Liver (tissue), 9 donors: ENCODE measurements around the gene STRBP. TPM values are rescaled to one million over a fixed set of nuclear protein-coding genes. Genes with fewer than 3 reads are reported as not detected.

Source experiments
- DNase-seq: peaks from one replicate; pipeline ENCODE4 v3.0.0-alpha.2; 2017; ENCODE audit warnings: low spot score
- H3K27ac ChIP-seq, 2 donors: one replicate each; pipeline ENCODE4 v1.7.0; 2013; ENCODE audit warnings: inconsistent platforms in 2 of 2, low read length in 2 of 2, control low read depth in 1 of 2, low read depth in 1 of 2, mild to moderate bottlenecking in 1 of 2
- H3K27me3 ChIP-seq, 4 donors: one replicate each; pipeline versions ENCODE4 v1.6.1 to v1.7.0; 2013; ENCODE audit warnings: low read length in 3 of 4, inconsistent platforms in 1 of 4, mild to moderate bottlenecking in 1 of 4, moderate library complexity in 1 of 4; ENCODE audit not compliant: control insufficient read depth in 4 of 4, insufficient read depth in 4 of 4
- H3K36me3 ChIP-seq, 4 donors: one replicate each; pipeline versions ENCODE4 v1.6.1 to v1.7.0; 2013; ENCODE audit warnings: low read length in 3 of 4, mild to moderate bottlenecking in 3 of 4, low read depth in 1 of 4, moderate library complexity in 1 of 4; ENCODE audit not compliant: control insufficient read depth in 4 of 4, insufficient read depth in 3 of 4
- H3K4me1 ChIP-seq, 4 donors: one replicate each; pipeline versions ENCODE4 v1.6.1 to v1.7.0; 2013; ENCODE audit warnings: low read length in 3 of 4, mild to moderate bottlenecking in 3 of 4, moderate library complexity in 1 of 4; ENCODE audit not compliant: control insufficient read depth in 4 of 4, insufficient read depth in 4 of 4
- H3K4me3 ChIP-seq, 3 donors: one replicate each; pipeline versions ENCODE4 v1.6.1 to v1.7.0; 2013; ENCODE audit warnings: low read length in 3 of 3, control low read depth in 1 of 3, low read depth in 1 of 3, mild to moderate bottlenecking in 1 of 3
- H3K9ac ChIP-seq, 2 donors: one replicate each; pipeline ENCODE4 v1.7.0; 2013; ENCODE audit warnings: low read length in 2 of 2, mild to moderate bottlenecking in 2 of 2, moderate library complexity in 2 of 2, control low read depth in 1 of 2, low read depth in 1 of 2
- H3K9me3 ChIP-seq, 4 donors: one replicate each; pipeline versions ENCODE4 v1.6.1 to v1.7.0; 2013; ENCODE audit warnings: low read length in 3 of 4; ENCODE audit not compliant: control insufficient read depth in 4 of 4
- ATF3 ChIP-seq: IDR thresholded peaks from 2 replicates; pipeline ENCODE4 v1.6.1; 2016; ENCODE audit warnings: antibody characterized with exemption
- CTCF ChIP-seq: fragments of 150-350 bp; IDR thresholded peaks from 2 replicates; pipeline ENCODE4 v1.5.1; 2017; ENCODE audit warnings: improper control_type of control experiment, low read depth, low read length; ENCODE audit not compliant: missing input control
- EGR1 ChIP-seq, 2 donors: IDR thresholded peaks; 2 replicates each; pipeline ENCODE4 v1.6.1; 2016 to 2018; ENCODE audit warnings: antibody characterized with exemption in 2 of 2, low read depth in 2 of 2
- FOXA1 ChIP-seq: IDR thresholded peaks from 2 replicates; pipeline ENCODE4 v1.6.1; 2016; ENCODE audit warnings: antibody characterized with exemption
- FOXA2 ChIP-seq: IDR thresholded peaks from 2 replicates; pipeline ENCODE4 v1.6.1; 2016; ENCODE audit warnings: antibody characterized with exemption
- GABPA ChIP-seq, 2 donors: IDR thresholded peaks in 1 of 2; conservative IDR thresholded peaks in 1 of 2; 2 replicates each; pipeline ENCODE4 v1.6.1; 2016; ENCODE audit warnings: antibody characterized with exemption in 2 of 2, mild to moderate bottlenecking in 1 of 2, moderate library complexity in 1 of 2
- HNF4A ChIP-seq, 2 donors: conservative IDR thresholded peaks; 2 replicates each; pipeline ENCODE4 v1.6.1; 2016; ENCODE audit warnings: antibody characterized with exemption in 2 of 2, mild to moderate bottlenecking in 2 of 2
- JUND ChIP-seq, 2 donors: IDR thresholded peaks; 2 replicates each; pipeline ENCODE4 v1.6.1; 2016; ENCODE audit warnings: antibody characterized with exemption in 2 of 2
- MAX ChIP-seq: IDR thresholded peaks from 2 replicates; pipeline ENCODE4 v1.6.1; 2016; ENCODE audit warnings: antibody characterized with exemption
- NR2F2 ChIP-seq: IDR thresholded peaks from 2 replicates; pipeline ENCODE4 v1.6.1; 2016; ENCODE audit warnings: antibody characterized with exemption
- RAD21 ChIP-seq, 2 donors: IDR thresholded peaks; 2 replicates each; pipeline ENCODE4 v1.6.1; 2016; ENCODE audit warnings: antibody characterized with exemption in 2 of 2, mild to moderate bottlenecking in 2 of 2
- REST ChIP-seq: IDR thresholded peaks from 2 replicates; pipeline ENCODE4 v1.6.1; 2016; ENCODE audit warnings: antibody characterized with exemption, mild to moderate bottlenecking
- RXRA ChIP-seq, 2 donors: IDR thresholded peaks; 2 replicates each; pipeline ENCODE4 v1.6.1; 2017 to 2018; ENCODE audit warnings: antibody characterized with exemption in 2 of 2, mild to moderate bottlenecking in 1 of 2
- SP1 ChIP-seq: IDR thresholded peaks from 2 replicates; pipeline ENCODE4 v1.6.1; 2018; ENCODE audit warnings: antibody characterized with exemption, mild to moderate bottlenecking
- TAF1 ChIP-seq: conservative IDR thresholded peaks from 2 replicates; pipeline ENCODE4 v1.6.1; 2016; ENCODE audit warnings: antibody characterized with exemption, mild to moderate bottlenecking
- YY1 ChIP-seq: IDR thresholded peaks from 2 replicates; pipeline ENCODE4 v1.6.1; 2016; ENCODE audit warnings: antibody characterized with exemption, mild to moderate bottlenecking
- ZBTB33 ChIP-seq: IDR thresholded peaks from 2 replicates; pipeline ENCODE4 v1.6.1; 2016; ENCODE audit warnings: antibody characterized with exemption
- WGBS: extraction: QIAGEN DNeasy Blood & Tissue Kit; methylation state at CpG from one replicate; pipeline ENCODE4 v1.1.7; 2013; 5-methylcytosine and 5-hydroxymethylcytosine counted together
- polyA plus RNA-seq, 2 donors: library from polyadenylated mRNA; stranded (reverse) in 1 of 2; unstranded in 1 of 2; fragments of 200-250 nt in 1 of 2; fragments of >200 nt in 1 of 2; fragmentation: Nextera tagmentation in 1 of 2; extraction: Ambion mirVana in 1 of 2; gene quantifications; one replicate each; pipeline versions ENCODE4 v1.2.1 to v1.2.3, GENCODE V29; 2013 to 2015
- total RNA-seq, 2 donors: library from RNA; depleted of rRNA; stranded (reverse); fragments of >200 nt; gene quantifications; one replicate each; pipeline ENCODE4 v1.2.3, GENCODE V29; 2014
- donor health status: healthy.
- donor health status: healthy.
- donor health status: healthy.
- donor health status: healthy.
- donor health status: healthy.

STRBP gene
- total and polyA plus RNA-seq, 4 donors: 4.3 to 17.2 (median 8.5) TPM

GRCh38 chr9:123074628-123075027, 193.8 kb downstream of the STRBP start:
- DNase-seq: no peak
- H3K27me3 ChIP-seq: no peaks in the 10 kb centered on the region
- TF ChIP-seq ATF3 (no peak), EGR1 (IDR thresholded peaks at IDR 0.05; ENCODE audit: low read depth in 2 of 2) (no peak), NR2F2 (no peak), RAD21 (IDR thresholded peaks at IDR 0.05) (no peak), GABPA (IDR thresholded peaks at IDR 0.05 in 1 of 2, conservative IDR thresholded peaks at IDR 0.05 in 1 of 2) (no peak), SP1 (no peak), YY1 (no peak), JUND (IDR thresholded peaks at IDR 0.05) (no peak), REST (no peak)
- WGBS: 96% methylated on average over 3 of the region's 3 CpGs
- no peaks in the 10 kb centered on the region for H3K9me3 ChIP-seq
- peaks cover 0 to 2% (median 0%) of the 10 kb centered on the region in 4 donors for H3K4me1 ChIP-seq
- H3K36me3 ChIP-seq: peaks cover 0 to 41% (median 10%) of the 10 kb centered on the region in 4 donors
- H3K4me3 ChIP-seq: no peak overlapping the region
- H3K27ac ChIP-seq: no peak overlapping the region
- no peak overlapping the region for H3K9ac ChIP-seq

- Histone ChIP-seq H3K27me3 (no peaks in the 10 kb centered on the region), H3K4me1 (peaks cover 0 to 2% (median 0%) of the 10 kb centered on the region in 4 donors), H3K4me3 (no peak overlapping the region), H3K9ac (no peak overlapping the region), H3K36me3 (peaks cover 0 to 38% (median 10%) of the 10 kb centered on the region in 4 donors), H3K27ac (no peak overlapping the region), H3K9me3 (no peaks in the 10 kb centered on the region)
- no peak for DNase-seq
- 94% methylated on average over 1 of the region's 1 CpG for WGBS
- TF ChIP-seq JUND (IDR thresholded peaks at IDR 0.05) (no peak), FOXA1 (no peak), NR2F2 (no peak), HNF4A (conservative IDR thresholded peaks at IDR 0.05) (no peak), EGR1 (IDR thresholded peaks at IDR 0.05; ENCODE audit: low read depth in 2 of 2) (no peak), REST (no peak), GABPA (IDR thresholded peaks at IDR 0.05 in 1 of 2, conservative IDR thresholded peaks at IDR 0.05 in 1 of 2) (no peak), MAX (no peak), RAD21 (IDR thresholded peaks at IDR 0.05) (no peak), TAF1 (no peak), RXRA (IDR thresholded peaks at IDR 0.05) (no peak), ZBTB33 (no peak), CTCF (no peak), FOXA2 (no peak)
Observed at GRCh38 chr9:123073991-123074422, 194.4 kb downstream of the STRBP start.
